Memory B cell (primary cell): ENCODE measurements around the gene SLC4A7.
A peak's percentile ranks its signal among the peaks of the same experiment; 100 is the strongest.
"Not testable (repeated sequence)": the region's sequence is repeated elsewhere in the genome, so short reads cannot be mapped to it uniquely, and the experiment has no call there.

Source experiments
- ATAC-seq: fragments of 150-1000 bp; cut with Tn5 transposase; 2 replicates; pipeline ENCODE4 v1.10.0; 2021; ENCODE audit warnings: low read depth, mild to moderate bottlenecking, moderate library complexity
- DNase-seq, 2 donors: peaks; one replicate each; pipeline ENCODE4 v3.0.0; 2022; ENCODE audit warnings: low spot score in 2 of 2
- H3K27ac Mint-ChIP-seq: one replicate; pipeline ENCODE4 v1.8.0; 2022; ENCODE audit warnings: mild to moderate bottlenecking, moderate library complexity, mixed read lengths
- H3K27me3 Mint-ChIP-seq: one replicate; pipeline ENCODE4 v1.8.0; 2022; ENCODE audit warnings: mixed read lengths
- H3K36me3 Mint-ChIP-seq: one replicate; pipeline ENCODE4 v1.8.0; 2022; ENCODE audit warnings: mild to moderate bottlenecking, mixed read lengths
- H3K4me1 Mint-ChIP-seq: one replicate; pipeline ENCODE4 v1.8.0; 2022; ENCODE audit warnings: mixed read lengths
- H3K4me3 Mint-ChIP-seq: one replicate; pipeline ENCODE4 v1.8.0; 2022; ENCODE audit warnings: mild to moderate bottlenecking, moderate library complexity, mixed read lengths
- H3K9me3 Mint-ChIP-seq: one replicate; pipeline ENCODE4 v1.8.0; 2022; ENCODE audit warnings: mixed read lengths

SLC4A7 gene

DNA sequence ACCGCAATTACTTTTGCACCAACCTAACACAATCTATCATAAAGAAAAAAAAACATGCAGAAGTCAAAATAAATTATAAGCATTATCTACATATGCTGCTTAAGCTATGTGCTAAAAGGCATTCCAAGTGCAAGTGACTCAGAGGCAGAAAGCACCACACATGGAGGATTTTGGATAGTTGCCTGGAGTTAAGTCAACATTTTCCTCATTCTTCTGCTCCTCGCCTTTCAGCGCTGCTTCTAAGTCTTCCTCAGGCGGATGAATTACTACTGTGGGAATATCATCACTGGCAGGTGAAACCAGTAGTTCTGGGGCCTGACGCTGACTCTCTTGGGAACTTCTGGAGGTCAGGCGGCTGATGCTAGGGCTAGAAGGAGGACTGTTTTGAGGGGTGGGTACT, 53.1 kb downstream of the SLC4A7 start:
- ATAC-seq, result no peak
- Mint-ChIP-seq H3K36me3 (peaks cover 34% of the 10 kb centered on the region), H3K4me3 (no peak overlapping the region), H3K9me3 (no peaks in the 10 kb centered on the region), H3K27ac (peak overlapping the region; percentile 54), H3K4me1 (no peaks in the 10 kb centered on the region), H3K27me3 (no peaks in the 10 kb centered on the region)
- no peak for DNase-seq

DNA sequence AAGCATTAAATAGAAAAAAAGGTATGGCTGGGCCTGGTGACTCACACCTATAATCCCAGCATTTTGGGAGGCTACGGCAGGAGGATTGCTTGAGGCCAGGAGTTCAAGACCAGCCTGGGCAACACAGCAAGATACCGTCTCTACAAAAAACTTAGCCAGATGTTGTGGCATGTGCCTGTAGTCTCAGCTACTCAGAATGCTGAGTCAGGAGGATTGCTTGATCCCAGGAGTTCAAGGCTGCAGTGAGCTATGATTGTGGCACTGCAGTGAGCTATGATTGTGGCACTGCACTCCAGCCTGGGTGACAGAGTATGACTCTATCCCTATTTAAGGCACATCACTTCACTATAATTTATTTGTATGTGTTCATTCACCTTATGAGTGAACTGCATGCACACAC, 54.3 kb downstream of the SLC4A7 start:
- Mint-ChIP-seq H3K4me3 (no peak overlapping the region), H3K27me3 (no peaks in the 10 kb centered on the region), H3K36me3 (peaks cover 28% of the 10 kb centered on the region), H3K27ac (no peak overlapping the region), H3K9me3 (no peaks in the 10 kb centered on the region), H3K4me1 (no peaks in the 10 kb centered on the region)
- DNase-seq, result no peak
- no peak for ATAC-seq

DNA sequence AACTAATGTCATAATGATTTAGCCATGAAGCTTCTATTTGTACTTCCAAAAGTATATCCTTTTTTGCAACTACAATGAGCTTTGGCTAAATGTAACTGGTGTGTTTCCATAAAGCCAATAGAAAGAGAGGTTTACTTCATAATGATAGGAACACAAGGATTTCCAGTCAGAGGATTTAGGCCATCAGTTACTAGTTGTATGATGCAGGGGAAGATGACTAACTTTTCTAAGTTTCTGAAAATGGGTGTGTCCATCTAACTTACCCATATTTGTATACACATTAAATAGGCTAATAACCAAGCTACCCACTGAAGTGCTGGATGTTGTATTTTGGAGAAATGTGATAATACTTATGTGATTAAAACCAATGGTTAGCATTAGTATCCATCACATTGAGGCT, 55.7 kb downstream of the SLC4A7 start:
- Mint-ChIP-seq H3K36me3 (peaks cover 28% of the 10 kb centered on the region), H3K27ac (no peak overlapping the region), H3K27me3 (no peaks in the 10 kb centered on the region), H3K4me3 (no peak overlapping the region), H3K4me1 (no peaks in the 10 kb centered on the region), H3K9me3 (no peaks in the 10 kb centered on the region)
- ATAC-seq (no peak), DNase-seq (no peak)

DNA sequence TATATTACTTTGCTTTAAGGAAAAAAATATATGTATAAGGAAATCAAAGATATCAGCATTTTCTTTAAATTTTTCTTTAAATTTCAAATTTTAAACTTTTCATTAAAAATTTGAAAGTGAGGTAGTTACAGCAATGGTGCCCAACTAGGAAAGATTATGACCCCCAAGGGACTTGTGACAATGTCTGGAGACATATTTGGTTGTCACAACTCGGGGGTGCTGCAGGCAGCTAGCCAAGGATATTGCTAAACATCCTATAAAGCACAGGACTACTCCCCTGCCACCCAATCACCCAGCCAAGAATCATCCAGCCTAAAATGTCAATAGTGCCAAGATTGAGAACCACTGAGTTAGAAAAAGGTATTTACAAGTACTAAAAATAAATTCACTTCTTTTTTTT, 57.3 kb downstream of the SLC4A7 start:
- Mint-ChIP-seq H3K27ac (no peak overlapping the region), H3K9me3 (no peaks in the 10 kb centered on the region), H3K36me3 (peaks cover 22% of the 10 kb centered on the region), H3K27me3 (no peaks in the 10 kb centered on the region), H3K4me3 (no peak overlapping the region), H3K4me1 (no peaks in the 10 kb centered on the region)
- no peak for DNase-seq
- ATAC-seq, result no peak

DNA sequence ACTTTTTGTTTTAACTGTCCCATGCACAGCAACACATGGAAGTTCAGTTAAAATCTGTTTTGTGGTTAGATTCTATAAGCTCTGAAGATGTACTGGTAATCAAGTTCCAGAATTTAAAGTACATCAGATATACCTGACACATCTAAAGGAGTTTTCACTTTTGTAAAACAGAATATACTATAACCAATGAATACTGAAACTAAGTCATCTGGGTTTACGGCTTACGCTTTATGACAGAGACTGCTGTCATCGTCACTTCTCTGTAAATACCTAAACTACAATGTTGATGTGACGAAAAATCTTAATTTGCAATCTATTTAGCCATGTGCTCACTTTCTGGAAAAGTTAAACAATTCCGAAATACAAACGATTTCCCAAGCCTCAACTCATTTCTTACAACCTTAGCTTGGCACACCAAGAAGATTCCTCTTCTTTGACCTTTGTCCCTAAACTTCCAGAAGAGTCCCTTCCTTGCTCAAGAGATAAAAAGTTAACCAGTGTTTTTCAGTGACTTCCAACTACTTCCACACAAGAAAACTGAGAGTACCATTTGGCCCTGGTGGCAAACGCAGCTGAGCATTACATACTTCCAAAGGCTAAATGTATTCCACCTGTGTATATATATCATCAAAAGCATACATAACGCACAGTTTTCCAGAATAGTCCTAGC, 58.2 kb downstream of the SLC4A7 start:
- H3K36me3 Mint-ChIP-seq, result peaks cover 19% of the 10 kb centered on the region
- H3K27ac Mint-ChIP-seq, result no peak overlapping the region
- H3K27me3 Mint-ChIP-seq, result no peaks in the 10 kb centered on the region
- ATAC-seq (no peak), DNase-seq (no peak)
- H3K4me3 Mint-ChIP-seq, result no peak overlapping the region
- no peaks in the 10 kb centered on the region for H3K9me3 Mint-ChIP-seq
- no peaks in the 10 kb centered on the region for H3K4me1 Mint-ChIP-seq

DNA sequence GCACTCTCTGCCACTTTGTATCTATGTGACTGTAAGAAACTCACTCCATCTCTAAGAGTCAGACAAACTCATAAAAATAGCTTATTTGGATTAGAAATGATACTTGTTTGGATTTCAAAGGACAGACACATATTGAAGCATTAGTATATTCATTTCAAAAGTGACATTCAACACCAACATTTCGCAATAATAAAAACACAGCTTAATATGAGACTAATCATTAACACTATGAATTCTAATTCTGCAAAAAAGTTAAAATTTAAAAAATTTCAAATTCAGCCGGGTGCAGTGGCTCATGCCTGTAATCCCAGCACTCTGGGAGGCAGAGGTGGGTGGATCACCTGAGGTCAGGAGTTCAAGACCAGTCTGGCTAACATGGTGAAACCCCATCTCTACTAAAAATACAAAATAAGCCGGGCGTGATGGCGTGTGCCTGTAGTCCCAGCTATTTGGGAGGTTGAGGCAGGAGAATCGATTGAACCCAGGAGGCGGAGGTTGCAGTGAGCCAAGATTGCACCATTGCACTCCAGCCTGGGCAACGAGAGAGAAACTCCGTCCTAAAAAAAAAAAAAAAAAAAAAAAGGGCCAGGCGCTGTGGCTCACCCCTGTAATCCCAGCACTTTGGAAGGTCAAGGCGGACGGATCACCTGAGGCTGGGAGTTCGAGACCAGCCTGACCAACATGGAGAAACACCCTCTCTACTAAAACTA, 59.2 kb downstream of the SLC4A7 start:
- H3K4me3 Mint-ChIP-seq, H3K27me3 Mint-ChIP-seq, DNase-seq, H3K4me1 Mint-ChIP-seq, ATAC-seq, H3K9me3 Mint-ChIP-seq, H3K27ac Mint-ChIP-seq: not testable (repeated sequence)
- H3K36me3 Mint-ChIP-seq, result peaks cover 21% of the 10 kb centered on the region

DNA sequence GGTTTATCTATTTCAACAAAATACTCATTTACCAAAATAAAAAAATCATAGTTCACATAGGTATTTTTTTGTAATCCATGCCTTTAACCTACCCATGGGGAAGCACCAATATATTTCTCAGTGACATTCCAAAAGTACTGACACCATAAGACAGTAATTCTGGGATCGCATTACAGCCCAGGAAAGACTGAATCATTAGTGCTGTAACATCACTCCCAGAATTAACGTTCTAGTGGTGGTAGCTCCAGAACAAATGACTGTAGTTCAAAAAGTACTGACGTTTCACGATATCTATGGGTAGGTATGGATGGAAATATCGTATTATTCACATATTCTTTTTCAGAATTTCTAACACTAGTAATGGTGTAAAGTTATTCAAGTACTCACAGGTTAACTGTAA, 60.7 kb downstream of the SLC4A7 start:
- DNase-seq (no peak), ATAC-seq (no peak)
- Mint-ChIP-seq H3K9me3 (no peaks in the 10 kb centered on the region), H3K4me3 (no peak overlapping the region), H3K36me3 (peaks cover 26% of the 10 kb centered on the region), H3K27ac (no peak overlapping the region), H3K4me1 (no peaks in the 10 kb centered on the region), H3K27me3 (no peaks in the 10 kb centered on the region)

DNA sequence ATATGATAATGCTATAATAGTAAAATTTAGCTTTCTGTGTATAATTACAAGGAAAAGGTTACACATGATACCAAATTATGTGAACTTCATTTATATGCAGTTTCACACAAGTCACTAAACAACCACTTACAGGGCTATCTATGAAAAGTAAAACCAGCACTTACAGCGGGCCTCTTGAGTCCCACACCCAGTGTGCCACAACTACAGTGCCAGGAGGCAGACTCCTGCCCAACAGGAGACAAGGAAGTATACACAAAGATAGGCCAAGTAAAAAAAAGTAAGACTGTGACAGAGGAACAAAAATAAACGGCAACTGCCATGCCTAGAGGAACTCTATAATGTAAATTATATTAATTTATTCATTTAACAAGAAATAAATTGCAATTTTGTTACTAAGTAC, 61.6 kb downstream of the SLC4A7 start:
- H3K4me1 Mint-ChIP-seq, result no peaks in the 10 kb centered on the region
- H3K4me3 Mint-ChIP-seq, result no peak overlapping the region
- ATAC-seq, result no peak
- H3K27ac Mint-ChIP-seq, result no peak overlapping the region
- no peaks in the 10 kb centered on the region for H3K9me3 Mint-ChIP-seq
- H3K36me3 Mint-ChIP-seq, result peaks cover 28% of the 10 kb centered on the region
- no peaks in the 10 kb centered on the region for H3K27me3 Mint-ChIP-seq
- no peak for DNase-seq

DNA sequence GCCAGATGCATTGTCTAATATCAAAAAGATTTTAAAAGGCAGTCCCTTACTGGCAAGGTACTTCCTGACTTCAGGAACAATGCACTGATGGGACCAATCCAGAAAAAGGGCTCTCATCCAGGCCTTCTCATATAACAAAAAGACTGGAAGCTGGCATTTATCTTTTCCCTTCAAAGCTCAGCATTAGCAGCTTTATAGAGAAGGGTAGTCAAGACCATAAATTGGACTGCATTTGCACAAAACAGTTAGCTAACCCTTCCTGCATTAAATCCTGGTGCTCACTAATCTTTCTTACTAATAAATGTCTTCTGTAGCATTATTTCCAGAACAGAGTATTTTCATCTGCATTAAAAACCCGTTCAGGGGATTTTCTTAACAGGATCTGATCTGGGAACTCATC, 69.0 kb downstream of the SLC4A7 start:
- Mint-ChIP-seq H3K4me1 (no peaks in the 10 kb centered on the region), H3K4me3 (no peak overlapping the region), H3K36me3 (peaks cover 30% of the 10 kb centered on the region), H3K27ac (no peak overlapping the region), H3K27me3 (no peaks in the 10 kb centered on the region), H3K9me3 (no peaks in the 10 kb centered on the region)
- DNase-seq, result no peak
- ATAC-seq, result no peak

DNA sequence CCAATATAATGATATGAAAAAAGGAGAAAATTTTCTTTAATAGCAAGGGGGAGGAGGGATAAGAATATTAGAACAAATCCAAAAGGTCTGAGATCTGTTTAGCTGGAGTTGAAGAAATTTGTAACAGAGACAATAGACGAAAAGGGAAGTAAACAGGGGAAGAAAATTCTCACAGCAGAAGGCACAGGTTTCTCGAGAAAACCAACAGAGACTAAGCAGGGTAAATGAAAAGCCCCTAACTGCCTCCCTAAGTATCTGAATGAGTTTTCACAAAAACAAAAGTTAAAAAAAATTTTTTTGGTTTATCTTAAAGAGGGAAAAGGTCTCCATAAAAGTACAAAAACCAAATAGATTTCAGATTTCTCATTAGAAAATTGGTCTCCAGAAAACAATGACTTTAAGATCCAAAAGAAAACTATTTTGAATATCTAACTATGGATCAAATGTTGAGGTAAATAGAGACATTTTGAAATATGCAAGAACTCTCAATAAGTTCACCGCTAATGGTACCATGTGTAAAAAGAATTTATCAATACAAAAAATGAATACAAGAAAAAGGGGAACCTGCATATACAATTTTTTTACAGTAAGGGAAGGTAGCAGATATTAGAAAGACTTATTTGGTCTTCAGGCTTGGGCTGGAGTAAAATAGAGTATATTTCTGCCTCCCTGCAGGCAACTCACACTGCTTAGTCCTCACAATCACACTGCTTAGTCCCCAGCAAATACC, 91.1 kb downstream of the SLC4A7 start:
- ATAC-seq (no peak), DNase-seq (no peak)
- Mint-ChIP-seq H3K9me3 (no peaks in the 10 kb centered on the region), H3K27ac (peak overlapping the region; percentile 3), H3K27me3 (no peaks in the 10 kb centered on the region), H3K36me3 (peaks cover 21% of the 10 kb centered on the region), H3K4me3 (no peak overlapping the region), H3K4me1 (no peaks in the 10 kb centered on the region)

DNA sequence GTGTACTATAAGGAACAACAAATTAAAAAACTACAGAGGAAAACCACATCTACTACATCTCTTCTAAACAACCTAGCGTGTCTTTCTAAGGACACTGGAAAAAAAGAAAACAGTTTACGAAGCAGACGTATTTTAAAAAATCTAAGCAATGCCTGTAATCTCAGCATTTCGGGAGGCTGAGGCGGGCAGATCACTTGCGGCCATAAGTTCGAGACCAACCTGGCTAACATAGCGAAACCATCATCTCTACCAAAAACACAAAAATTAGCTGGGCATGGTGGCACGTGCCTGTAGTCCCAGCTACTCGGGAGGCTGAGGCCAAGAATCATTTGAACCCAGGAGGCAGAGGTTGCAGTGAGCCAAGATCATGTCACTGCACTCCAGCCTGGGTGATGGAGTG, 91.8 kb downstream of the SLC4A7 start:
- not testable (repeated sequence) for H3K27me3 Mint-ChIP-seq, H3K9me3 Mint-ChIP-seq, ATAC-seq, H3K4me1 Mint-ChIP-seq, H3K4me3 Mint-ChIP-seq, DNase-seq
- H3K36me3 Mint-ChIP-seq, result peaks cover 21% of the 10 kb centered on the region
- peak overlapping the region; percentile 3 for H3K27ac Mint-ChIP-seq

DNA sequence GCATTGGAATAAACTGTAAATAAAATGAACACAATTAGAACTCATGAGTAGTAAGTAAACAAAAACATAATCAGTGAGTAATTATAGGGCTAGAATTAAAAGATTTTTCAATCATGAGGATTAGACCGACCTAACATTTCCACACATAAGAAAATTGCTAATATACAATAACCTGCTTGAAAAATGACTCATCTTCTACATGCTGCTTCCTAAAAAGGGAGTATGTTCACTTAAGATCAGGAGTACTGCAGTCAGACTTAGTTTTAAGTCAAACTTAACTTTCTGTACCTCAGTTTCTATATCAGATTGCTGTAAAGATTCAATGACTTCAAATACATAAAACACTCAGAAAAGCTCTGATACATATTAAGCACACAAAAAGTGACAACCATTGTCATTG, 92.4 kb downstream of the SLC4A7 start:
- no peaks in the 10 kb centered on the region for H3K4me1 Mint-ChIP-seq
- peaks cover 19% of the 10 kb centered on the region for H3K36me3 Mint-ChIP-seq

DNA sequence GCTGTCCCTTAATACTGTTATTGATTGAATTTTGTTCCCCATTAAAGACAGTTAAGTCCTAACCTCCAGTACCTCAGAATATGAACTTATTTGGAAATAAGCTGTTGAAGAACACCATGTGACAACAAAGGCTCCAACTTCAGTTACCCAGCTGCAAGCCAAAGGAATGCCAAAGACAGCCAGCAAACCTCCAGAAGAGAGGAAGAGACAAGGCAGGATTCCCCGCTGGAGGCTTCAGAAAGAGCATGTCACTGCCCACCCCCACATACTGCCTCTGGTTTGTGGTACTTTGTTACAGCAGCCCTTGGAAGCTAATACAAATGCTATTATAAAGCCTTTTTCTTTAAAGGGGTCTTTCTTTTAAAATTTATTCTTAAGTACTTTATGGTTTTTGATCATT, 96.6 kb downstream of the SLC4A7 start:
- no peaks in the 10 kb centered on the region for H3K9me3 Mint-ChIP-seq
- H3K4me3 Mint-ChIP-seq, result no peak overlapping the region
- no peaks in the 10 kb centered on the region for H3K27me3 Mint-ChIP-seq
- H3K4me1 Mint-ChIP-seq, result no peaks in the 10 kb centered on the region
- ATAC-seq (no peak), DNase-seq (no peak)
- H3K36me3 Mint-ChIP-seq, result peaks cover 24% of the 10 kb centered on the region
- no peak overlapping the region for H3K27ac Mint-ChIP-seq

More for the DNA sequence above, 92.4 kb downstream of the SLC4A7 start:
- DNase-seq, result no peak
- H3K4me3 Mint-ChIP-seq, result no peak overlapping the region
- no peak for ATAC-seq
- H3K27me3 Mint-ChIP-seq, result no peaks in the 10 kb centered on the region
- H3K27ac Mint-ChIP-seq, result no peak overlapping the region
- H3K9me3 Mint-ChIP-seq, result no peaks in the 10 kb centered on the region

DNA sequence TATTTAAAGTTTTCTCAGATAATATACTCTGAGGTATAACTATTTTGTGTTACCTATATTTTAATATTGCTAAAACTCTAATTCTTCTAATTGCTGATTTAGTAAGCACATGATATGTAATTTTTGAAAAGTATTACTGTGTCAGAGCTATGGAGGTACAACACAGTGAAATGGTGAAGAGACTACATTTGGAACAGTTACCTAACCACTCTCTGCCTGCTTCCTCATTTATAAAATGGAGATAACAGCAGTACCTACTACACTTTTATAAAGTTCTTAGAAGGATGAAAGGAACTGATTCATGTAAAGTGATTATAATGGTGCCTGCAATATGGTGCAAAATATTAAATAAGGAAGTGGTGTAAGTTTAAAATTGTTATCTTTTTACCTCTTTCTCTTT, 98.7 kb downstream of the SLC4A7 start:
- no peak overlapping the region for H3K4me3 Mint-ChIP-seq
- no peaks in the 10 kb centered on the region for H3K9me3 Mint-ChIP-seq
- H3K27me3 Mint-ChIP-seq, result no peaks in the 10 kb centered on the region
- ATAC-seq (no peak), DNase-seq (no peak)
- H3K36me3 Mint-ChIP-seq, result peaks cover 24% of the 10 kb centered on the region
- no peak overlapping the region for H3K27ac Mint-ChIP-seq
- no peaks in the 10 kb centered on the region for H3K4me1 Mint-ChIP-seq
